ENCODE measurements around the gene MCRIP2.

DNA sequence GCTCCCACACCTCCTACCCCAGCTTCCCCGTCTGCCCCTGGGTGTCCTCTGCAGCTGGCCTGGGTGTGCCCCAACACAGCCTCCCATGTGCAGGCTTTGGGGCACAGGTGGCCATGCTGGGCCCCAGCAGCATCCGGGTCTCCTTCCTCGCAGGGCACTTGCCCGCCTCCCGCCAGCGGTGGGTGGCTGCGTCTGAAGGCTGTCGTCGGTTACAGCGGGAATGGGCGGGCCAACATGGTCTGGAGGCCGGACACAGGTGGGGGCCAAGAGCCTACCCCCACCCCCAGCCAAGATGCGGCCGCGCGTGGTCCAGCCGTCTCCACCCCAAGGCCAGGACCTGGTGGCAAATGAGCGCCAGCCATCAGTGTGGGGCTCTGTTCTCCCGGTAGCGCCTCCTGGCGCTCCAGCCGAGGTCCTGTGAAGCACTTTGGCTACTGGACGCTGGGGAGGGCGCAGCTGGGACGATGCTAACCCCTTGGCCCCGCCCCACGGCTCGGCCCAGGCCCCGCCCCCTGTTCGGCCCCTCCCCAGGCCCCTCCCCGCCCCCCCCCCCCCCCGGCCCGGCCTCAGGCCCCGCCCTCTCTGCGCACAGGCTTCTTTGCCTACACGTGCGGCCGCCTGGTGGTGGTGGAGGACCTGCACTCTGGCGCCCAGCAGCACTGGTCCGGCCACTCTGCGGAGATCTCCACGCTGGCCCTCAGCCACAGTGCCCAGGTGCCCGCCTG is 19.0 kb downstream of the MCRIP2 start:
- TF ChIP-seq POLR2A (IDR thresholded peaks at IDR 0.05), result peak in 2 of 3 donors; percentile 42 to 52
- TF ChIP-seq, protein P1, sequence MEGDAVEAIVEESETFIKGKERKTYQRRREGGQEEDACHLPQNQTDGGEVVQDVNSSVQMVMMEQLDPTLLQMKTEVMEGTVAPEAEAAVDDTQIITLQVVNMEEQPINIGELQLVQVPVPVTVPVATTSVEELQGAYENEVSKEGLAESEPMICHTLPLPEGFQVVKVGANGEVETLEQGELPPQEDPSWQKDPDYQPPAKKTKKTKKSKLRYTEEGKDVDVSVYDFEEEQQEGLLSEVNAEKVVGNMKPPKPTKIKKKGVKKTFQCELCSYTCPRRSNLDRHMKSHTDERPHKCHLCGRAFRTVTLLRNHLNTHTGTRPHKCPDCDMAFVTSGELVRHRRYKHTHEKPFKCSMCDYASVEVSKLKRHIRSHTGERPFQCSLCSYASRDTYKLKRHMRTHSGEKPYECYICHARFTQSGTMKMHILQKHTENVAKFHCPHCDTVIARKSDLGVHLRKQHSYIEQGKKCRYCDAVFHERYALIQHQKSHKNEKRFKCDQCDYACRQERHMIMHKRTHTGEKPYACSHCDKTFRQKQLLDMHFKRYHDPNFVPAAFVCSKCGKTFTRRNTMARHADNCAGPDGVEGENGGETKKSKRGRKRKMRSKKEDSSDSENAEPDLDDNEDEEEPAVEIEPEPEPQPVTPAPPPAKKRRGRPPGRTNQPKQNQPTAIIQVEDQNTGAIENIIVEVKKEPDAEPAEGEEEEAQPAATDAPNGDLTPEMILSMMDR (IDR thresholded peaks at IDR 0.05), result peak; percentile 54 to 76 (median 67)

Measured in body of pancreas (tissue), 4 donors.